Measurements from ENCODE around the gene PITX1.
A peak's percentile ranks its signal among the peaks of the same experiment; 100 is the strongest.

Gene PITX1

GRCh38 chr5:135027697-135028615, 6.1 kb downstream of the PITX1 start:
- no peak for DNase-seq

- no peak for DNase-seq
These were observed 6.7 kb downstream of the PITX1 start for GRCh38 chr5:135027266-135027696.

GRCh38 chr5:135026645-135027265, 7.3 kb downstream of the PITX1 start:
- DNase-seq, result no peak

- DNase-seq, result no peak
These were observed 8.0 kb downstream of the PITX1 start for GRCh38 chr5:135025730-135026644.

- no peak for DNase-seq
These were observed 8.9 kb downstream of the PITX1 start for GRCh38 chr5:135024956-135025729.

- DNase-seq, result no peak
These were observed 13.7 kb downstream of the PITX1 start for GRCh38 chr5:135020111-135020895.

- DNase-seq, result no peak
These were observed 14.7 kb downstream of the PITX1 start for GRCh38 chr5:135019314-135019713.

- DNase-seq, result no peak
These were observed 15.6 kb downstream of the PITX1 start for GRCh38 chr5:135018457-135018856.

GRCh38 chr5:135016861-135017290, 17.2 kb downstream of the PITX1 start:
- no peak for DNase-seq

- DNase-seq, result no peak
These were observed 18.1 kb downstream of the PITX1 start for GRCh38 chr5:135015942-135016341.

- no peak for DNase-seq
These were observed 20.0 kb downstream of the PITX1 start for GRCh38 chr5:135013947-135014570.

GRCh38 chr5:135013445-135013844, 20.6 kb downstream of the PITX1 start:
- DNase-seq, result no peak

- DNase-seq, result no peak
These were observed 21.1 kb downstream of the PITX1 start for GRCh38 chr5:135012951-135013391.

GRCh38 chr5:135012033-135012588, 21.9 kb downstream of the PITX1 start:
- no peak for DNase-seq

- DNase-seq, result no peak
These were observed 22.5 kb downstream of the PITX1 start for GRCh38 chr5:135011355-135012032.

GRCh38 chr5:135010502-135011354, 23.3 kb downstream of the PITX1 start:
- peak; percentile 25 for DNase-seq

- DNase-seq, result no peak
These were observed 24.1 kb downstream of the PITX1 start for GRCh38 chr5:135009736-135010501.
